H1 (cell line): Measurements from ENCODE around the gene SMARCD1. TPM values are rescaled to one million over a fixed set of nuclear protein-coding genes. Genes with fewer than 3 reads are reported as not detected.

Experiments
- CTCF ChIA-PET: fragments of 300-600 bp; sonication (Branson Sonifier 250); formaldehyde crosslinking; loops from one replicate; lab custom pipeline; 2021; ENCODE audit not compliant: partially characterized antibody; lab: Charles Lee
- POLR2A ChIA-PET: fragments of 300-600 bp; sonication (Branson Sonifier 250); formaldehyde crosslinking; loops from one replicate; lab custom pipeline; 2021; ENCODE audit warnings: inconsistent platforms; ENCODE audit not compliant: partially characterized antibody; lab: Charles Lee
- DNase-seq, 2 experiments: peaks; one replicate each; pipeline versions ENCODE4 v3.0.0 to v3.0.0-alpha.2; 2010 to 2022; ENCODE audit warnings: low spot score in 2 of 2, low read depth in 1 of 2, mixed read lengths in 1 of 2
- FAIRE-seq: peaks from 2 replicates; lab custom pipeline; 2011; peaks lifted over from hg19 to GRCh38; lab: Jason Lieb, UNC
- H2AFZ ChIP-seq: 2 replicates; pipeline ENCODE4 v1.8.1; 2012; ENCODE audit warnings: low read length, inconsistent platforms
- H2AK5ac ChIP-seq: 2 replicates; pipeline ENCODE4 v1.6.1; 2013; ENCODE audit warnings: low read depth, low read length
- H2BK120ac ChIP-seq: replicated peaks from 2 replicates; pipeline ENCODE3; 2013; ENCODE audit warnings: low read depth, low read length, inconsistent platforms
- H2BK12ac ChIP-seq: 2 replicates; pipeline ENCODE4 v1.6.1; 2013; ENCODE audit warnings: low read depth, low read length
- H2BK15ac ChIP-seq: 2 replicates; pipeline ENCODE4 v1.6.1; 2013; ENCODE audit warnings: low read length
- H2BK20ac ChIP-seq: 2 replicates; pipeline ENCODE4 v1.6.1; 2013; ENCODE audit warnings: low read length
- H2BK5ac ChIP-seq: 2 replicates; pipeline ENCODE4 v1.6.1; 2013; ENCODE audit warnings: low read depth, low read length
- H3K14ac ChIP-seq: 2 replicates; pipeline ENCODE4 v1.6.1; 2013; ENCODE audit warnings: inconsistent platforms; ENCODE audit not compliant: insufficient read length
- H3K18ac ChIP-seq: 2 replicates; pipeline ENCODE4 v1.6.1; 2013; ENCODE audit warnings: low read length; ENCODE audit errors: extremely low read depth
- H3K23ac ChIP-seq: 2 replicates; pipeline ENCODE4 v1.6.1; 2013; ENCODE audit warnings: inconsistent platforms; ENCODE audit not compliant: insufficient read length
- H3K23me2 ChIP-seq: 2 replicates; pipeline ENCODE4 v1.6.1; 2013; ENCODE audit warnings: low read depth, low read length
- H3K27ac ChIP-seq: 2 replicates; pipeline ENCODE4 v1.6.1; 2011; ENCODE audit warnings: low read depth, low read length, inconsistent platforms
- H3K27me3 ChIP-seq, 4 experiments: replicated peaks in 1 of 4; 1 replicate in 1 of 4; 2 replicates in 3 of 4; pipeline versions ENCODE4 v1.6.1 to v1.8.1; 2011 to 2013; ENCODE audit warnings: low read length in 3 of 4, mild to moderate bottlenecking in 3 of 4, inconsistent platforms in 2 of 4, mixed read lengths in 2 of 4, moderate library complexity in 1 of 4; ENCODE audit not compliant: control insufficient read depth in 3 of 4, insufficient read depth in 3 of 4; ENCODE audit errors: extremely low read depth in 1 of 4
- H3K36me3 ChIP-seq, 4 experiments: 2 replicates each; pipeline versions ENCODE4 v1.6.1 to v1.8.1; 2011 to 2013; ENCODE audit warnings: mild to moderate bottlenecking in 4 of 4, low read length in 3 of 4, moderate library complexity in 2 of 4, control low read depth in 1 of 4, inconsistent platforms in 1 of 4; ENCODE audit not compliant: insufficient read depth in 4 of 4, control insufficient read depth in 2 of 4
- H3K4ac ChIP-seq: replicated peaks from 2 replicates; pipeline ENCODE3; 2013; ENCODE audit warnings: low read length, low read depth, mixed read lengths, inconsistent platforms; ENCODE audit not compliant: insufficient read length
- H3K4me1 ChIP-seq, 4 experiments: replicated peaks in 1 of 4; 1 replicate in 1 of 4; 2 replicates in 3 of 4; pipeline versions ENCODE4 v1.6.1 to v1.8.1; 2011 to 2013; ENCODE audit warnings: low read length in 3 of 4, inconsistent platforms in 2 of 4, mixed read lengths in 1 of 4; ENCODE audit not compliant: insufficient read depth in 4 of 4, control insufficient read depth in 3 of 4
- H3K4me2 ChIP-seq, 2 experiments: 2 replicates each; pipeline versions ENCODE4 v1.6.1 to v1.8.1; 2011 to 2013; ENCODE audit warnings: low read depth in 2 of 2, low read length in 2 of 2, control low read depth in 1 of 2, inconsistent platforms in 1 of 2, mild to moderate bottlenecking in 1 of 2; ENCODE audit not compliant: insufficient read depth in 1 of 2
- H3K4me3 ChIP-seq, 4 experiments: fragments of 200-600, 300-600 bp in 1 of 4; sonication (generic), shearing (Covaris generic), sonication (Bioruptor Twin) in 1 of 4; 2 replicates each; pipeline versions ENCODE4 v1.5.1 to v1.8.1; 2011 to 2016; ENCODE audit warnings: low read length in 4 of 4, low read depth in 3 of 4, control low read depth in 2 of 4, inconsistent platforms in 2 of 4, mild to moderate bottlenecking in 2 of 4, mixed read lengths in 1 of 4, moderate library complexity in 1 of 4; ENCODE audit not compliant: insufficient read depth in 2 of 4; ENCODE audit errors: extremely low read depth in 1 of 4
- H3K56ac ChIP-seq: replicated peaks from 2 replicates; pipeline ENCODE3; 2013; ENCODE audit warnings: low read depth, mild to moderate bottlenecking, mixed read lengths, low read length, inconsistent platforms; ENCODE audit not compliant: insufficient read length
- H3K79me1 ChIP-seq: 2 replicates; pipeline ENCODE4 v1.6.1; 2013; ENCODE audit warnings: low read depth, low read length, control low read depth
- H3K79me2 ChIP-seq, 2 experiments: 2 replicates each; pipeline versions ENCODE4 v1.6.1 to v1.8.1; 2012 to 2013; ENCODE audit warnings: low read length in 2 of 2, mild to moderate bottlenecking in 2 of 2, inconsistent platforms in 1 of 2; ENCODE audit not compliant: insufficient read depth in 2 of 2, control insufficient read depth in 1 of 2
- H3K9ac ChIP-seq, 4 experiments: replicated peaks in 1 of 4; 1 replicate in 1 of 4; 2 replicates in 3 of 4; pipeline versions ENCODE4 v1.6.1 to v1.8.1; 2011 to 2013; ENCODE audit warnings: low read depth in 3 of 4, low read length in 3 of 4, control low read depth in 2 of 4, mild to moderate bottlenecking in 2 of 4, moderate library complexity in 2 of 4, inconsistent platforms in 1 of 4; ENCODE audit errors: extremely low read depth in 1 of 4
- H3K9me3 ChIP-seq, 2 experiments: 2 replicates each; pipeline versions ENCODE4 v1.6.1 to v1.8.1; 2012 to 2013; ENCODE audit warnings: mild to moderate bottlenecking in 2 of 2, moderate library complexity in 2 of 2, control low read depth in 1 of 2, inconsistent platforms in 1 of 2, low read depth in 1 of 2, low read length in 1 of 2, mixed read lengths in 1 of 2; ENCODE audit not compliant: insufficient read depth in 2 of 2
- H4K20me1 ChIP-seq, 2 experiments: replicated peaks in 1 of 2; 2 replicates each; pipeline versions ENCODE3 to v1.8.1; 2011 to 2013; ENCODE audit warnings: inconsistent platforms in 2 of 2, low read length in 2 of 2, mild to moderate bottlenecking in 1 of 2; ENCODE audit not compliant: insufficient read depth in 2 of 2, control insufficient read depth in 1 of 2
- H4K5ac ChIP-seq: 2 replicates; pipeline ENCODE4 v1.6.1; 2013; ENCODE audit warnings: low read length, low read depth, mixed read lengths, inconsistent platforms; ENCODE audit not compliant: insufficient read length
- H4K8ac ChIP-seq: 2 replicates; pipeline ENCODE4 v1.8.0; 2013; ENCODE audit warnings: mild to moderate bottlenecking, moderate library complexity, low read length, inconsistent platforms; ENCODE audit not compliant: insufficient read depth; ENCODE audit errors: extremely low read depth
- H4K91ac ChIP-seq: replicated peaks from 2 replicates; pipeline ENCODE3; 2013; ENCODE audit warnings: low read length, mixed read lengths, inconsistent platforms; ENCODE audit not compliant: insufficient read length
- KDM5A ChIP-seq: fragments of 200-600 bp; IDR thresholded peaks from 2 replicates; pipeline ENCODE4 v1.7.1; 2012; ENCODE audit warnings: mild to moderate bottlenecking, low read length, inconsistent platforms, mixed read lengths
- NANOG ChIP-seq: IDR thresholded peaks from 2 replicates; pipeline ENCODE4 v1.6.1; 2011; ENCODE audit warnings: low read length, low read depth, mild to moderate bottlenecking, inconsistent platforms; ENCODE audit not compliant: insufficient read depth, poor library complexity, severe bottlenecking
- RBBP5 ChIP-seq: IDR thresholded peaks from 2 replicates; pipeline ENCODE4 v1.7.1; 2012; ENCODE audit warnings: low read depth, mild to moderate bottlenecking, inconsistent platforms, low read length, moderate library complexity, borderline replicate concordance
- WGBS, 2 experiments: shearing (Covaris generic) in 1 of 2; methylation state at CpG; one replicate each; pipeline versions ENCODE4 v1.1.6 to v1.1.7; 2013 to 2015; ENCODE audit warnings: low lambda C conversion rate in 2 of 2, mixed read lengths in 2 of 2, inconsistent platforms in 1 of 2, low coverage in 1 of 2, missing lambda C conversion rate in 1 of 2; ENCODE audit not compliant: insufficient replicate concordance in 2 of 2, insufficient coverage in 1 of 2, insufficient read length in 1 of 2; ENCODE audit errors: extremely low coverage in 1 of 2, missing lambda C conversion rate in 1 of 2; 5-methylcytosine and 5-hydroxymethylcytosine counted together
- polyA plus RNA-seq, 7 experiments: library from polyadenylated mRNA; depleted of rRNA in 3 of 7; stranded (reverse) in 5 of 7; unstranded in 2 of 7; fragments of >200 nt in 5 of 7; fragments of 200-250 nt in 2 of 7; gene quantifications; 1 replicate in 5 of 7; 2 replicates in 1 of 7; 4 replicates in 1 of 7; pipeline versions ENCODE4 v1.2.1 to v1.2.3, GENCODE V29; 2011 to 2013; ENCODE audit warnings: missing spikeins in 2 of 7, mixed read lengths in 2 of 7
- total RNA-seq: library from RNA; stranded (reverse); fragmentation: NEBNext Ultra II Directional; extraction: Animal tissue kit (Norgen Biotek cat#: 25700); gene quantifications from 2 replicates; pipeline ENCODE4 v1.2.1, GENCODE V29; 2021
- TF ChIP-seq, protein P1 (sequence below): IDR thresholded peaks from 2 replicates; pipeline ENCODE4 v1.6.1; 2011; ENCODE audit warnings: low read depth, mild to moderate bottlenecking, low read length; ENCODE audit not compliant: insufficient read depth

Gene SMARCD1
- total and polyA plus RNA-seq, 2 of the 8 experiments (the other 6 are each of a cell fraction or from before 2014, with no cell fraction given): 128 to 130 TPM

DNA sequence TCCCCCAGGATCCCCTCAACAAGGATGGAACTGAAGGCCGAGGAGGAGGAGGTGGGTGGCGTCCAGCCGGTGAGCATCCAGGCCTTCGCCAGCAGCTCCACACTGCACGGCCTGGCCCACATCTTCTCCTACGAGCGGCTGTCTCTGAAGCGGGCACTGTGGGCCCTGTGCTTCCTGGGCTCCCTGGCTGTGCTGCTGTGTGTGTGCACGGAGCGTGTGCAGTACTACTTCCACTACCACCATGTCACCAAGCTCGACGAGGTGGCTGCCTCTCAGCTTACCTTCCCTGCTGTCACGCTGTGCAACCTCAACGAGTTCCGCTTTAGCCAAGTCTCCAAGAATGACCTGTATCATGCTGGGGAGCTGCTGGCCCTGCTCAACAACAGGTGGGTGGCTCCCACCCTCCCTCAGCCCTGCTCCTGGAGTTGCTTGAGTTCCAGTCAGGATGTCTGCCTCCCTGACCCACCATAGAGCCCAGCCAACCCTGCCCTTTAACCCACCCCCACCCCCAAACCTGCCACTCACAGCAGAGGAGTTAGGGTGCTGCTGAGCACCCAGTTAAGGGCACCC lies 26.3 kb upstream of the SMARCD1 start:
- Histone ChIP-seq H3K56ac (no peak overlapping the region), H2BK120ac (no peak overlapping the region), H3K27ac (no peak overlapping the region), H3K79me2 (no peaks in the 10 kb centered on the region), H2BK15ac (0 out of 2 replicates have a peak overlapping the region, but pooled peaks have one; percentile 29), H3K14ac (no peak overlapping the region), H2BK5ac (no peak overlapping the region), H4K8ac (no peak overlapping the region), H3K4me2 (no peak overlapping the region; a peak in 1 of 4 replicates), H3K23me2 (peaks cover 8% of the 10 kb centered on the region), H3K23ac (no peak overlapping the region), H3K4ac (no peak overlapping the region), H3K18ac (no peak overlapping the region), H3K27me3 (peaks cover 20 to 67% (median 51%) of the 10 kb centered on the region in 4 experiments), H4K20me1 (peaks cover 2 to 4% of the 10 kb centered on the region in 2 experiments), H3K9me3 (no peaks in the 10 kb centered on the region), H4K91ac (no peak overlapping the region), H2AFZ (no peak overlapping the region), H3K36me3 (no peaks in the 10 kb centered on the region), H2AK5ac (peak overlapping the region; percentile 75; the same call in 1 of the 2 replicates), H3K79me1 (no peaks in the 10 kb centered on the region), H3K4me1 (peaks cover 3 to 9% (median 8%) of the 10 kb centered on the region in 4 experiments), H4K5ac (no peak overlapping the region), H3K4me3 (no peak overlapping the region), H2BK12ac (peak overlapping the region; percentile 32; the same call in 1 of the 2 replicates), H3K9ac (no peak overlapping the region), H2BK20ac (no peak overlapping the region)
- TF ChIP-seq, protein P1, sequence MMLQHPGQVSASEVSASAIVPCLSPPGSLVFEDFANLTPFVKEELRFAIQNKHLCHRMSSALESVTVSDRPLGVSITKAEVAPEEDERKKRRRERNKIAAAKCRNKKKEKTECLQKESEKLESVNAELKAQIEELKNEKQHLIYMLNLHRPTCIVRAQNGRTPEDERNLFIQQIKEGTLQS: no peak
- TF ChIP-seq RBBP5 (no peak), NANOG (no peak), KDM5A (no peak)
- DNase-seq (no peak), FAIRE-seq (no peak)
- ChIA-PET CTCF (interaction anchor here (0.5 to 22.8 kb wide), 10 partner anchors 13 to 1325 kb away, joined by 3 to 420 read pairs (median 3); partner anchors contain the start of genes AQP6 and SMARCD1), POLR2A (interaction anchor here (1.0 to 1.3 kb wide), 2 partner anchors 8 to 20 kb away, joined by 3 to 5 read pairs; no protein-coding TSS in a partner anchor)
- 90% methylated on average over 15 of the region's 15 CpGs; no CpG with 5 or more reads in 1 of the 2 experiments for WGBS, 2 experiments
